NCI-H345 treated with DMSO at 0.1 percent for 48 hours (cell line): Measurements from ENCODE around the gene GPT2.
A peak's percentile ranks its signal among the peaks of the same experiment; 100 is the strongest.

Experiments used
- DNase-seq: peaks from one replicate; lab custom pipeline; 2025; ENCODE audit not compliant: unreplicated experiment; lab: John Stamatoyannopoulos, UW

GPT2 gene

GRCh38 chr16:46883690-46884512 lies at the start of gene GPT2:
GPT2 (plus strand) TSS chr16:46884362; CDS start chr16:46884716, 354 bp downstream.
- DNase-seq, result peak; percentile 56

DNA sequence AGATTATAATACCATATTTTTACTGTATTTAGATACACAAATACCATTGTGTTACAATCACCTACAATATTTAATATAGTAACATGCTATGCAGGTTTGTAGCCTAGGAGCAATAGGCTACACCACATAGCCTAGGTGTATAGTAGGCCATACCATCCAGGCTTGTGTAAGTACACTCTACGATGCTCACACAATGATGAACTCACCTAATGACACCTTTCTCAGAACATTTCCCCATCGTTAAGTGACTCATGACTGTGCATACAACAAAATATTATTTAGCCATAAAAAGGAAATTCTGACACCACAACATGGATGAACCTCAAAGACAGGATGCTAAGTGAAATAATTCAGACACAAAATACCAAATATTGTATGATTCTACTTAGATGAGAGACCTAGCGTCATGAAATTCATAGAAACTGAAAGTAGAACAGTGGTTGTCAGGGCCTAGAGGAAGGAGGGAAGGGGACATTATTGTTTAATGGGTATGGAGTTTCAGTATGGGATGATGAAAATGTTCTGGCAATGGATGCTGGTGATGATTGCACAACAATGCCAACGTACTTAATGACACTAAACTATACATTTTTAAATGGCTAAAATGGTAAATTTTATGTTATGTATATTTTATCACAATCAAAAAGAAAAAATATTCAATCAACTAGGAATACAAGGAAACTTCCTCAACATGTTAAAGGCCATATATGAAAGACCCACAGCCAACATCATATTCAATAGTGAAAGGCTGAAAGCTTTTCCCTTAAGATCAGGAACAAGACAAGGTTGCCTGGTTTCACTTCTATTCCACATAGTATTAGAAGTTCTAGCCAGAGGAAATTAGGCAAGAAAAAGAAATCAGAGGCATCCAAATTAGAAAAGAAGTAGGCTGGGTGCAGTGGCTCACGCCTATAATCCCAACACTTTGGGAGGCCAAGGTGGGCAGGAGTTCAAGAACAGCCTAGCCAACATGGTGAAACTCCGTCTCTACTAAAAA lies 47.3 kb upstream of the GPT2 start:
- no peak for DNase-seq

- peak; percentile 10 for DNase-seq
Measured at GRCh38 chr16:46839986-46840443, 44.1 kb upstream of the GPT2 start.

DNA sequence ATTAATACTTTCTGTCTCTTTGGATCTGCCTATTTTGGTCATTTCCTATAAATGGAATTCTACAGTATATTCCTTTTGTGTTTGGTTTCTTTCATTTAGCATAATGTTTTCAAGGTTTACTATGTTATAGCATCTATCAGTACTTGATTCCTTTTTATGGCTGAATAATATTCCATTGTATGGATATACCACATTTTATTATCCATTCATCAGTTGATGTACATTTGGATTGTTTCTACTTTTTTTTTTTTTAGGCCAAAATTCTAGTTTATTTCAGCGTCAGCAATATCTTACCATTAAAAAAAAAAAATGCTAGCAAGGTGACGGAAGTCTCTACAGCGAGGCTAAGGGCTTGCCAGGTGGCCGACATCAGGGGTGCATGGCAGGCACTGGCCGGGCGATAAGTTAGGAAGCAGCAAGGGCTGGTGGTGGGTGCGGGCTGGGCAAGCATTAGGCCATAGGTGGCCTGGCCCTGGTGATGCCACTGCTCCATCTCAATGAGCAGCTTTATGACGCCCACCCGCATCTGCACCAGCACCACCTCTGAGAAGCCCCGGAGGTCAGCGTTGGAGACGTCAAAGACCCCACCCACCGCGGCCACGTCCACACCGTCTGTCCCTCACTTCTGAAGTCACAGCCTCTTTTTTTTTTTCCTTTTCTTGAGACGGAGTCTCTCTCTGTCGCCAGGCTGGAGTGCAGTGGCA lies 41.8 kb upstream of the GPT2 start:
- DNase-seq, result no peak

GRCh38 chr16:46843898-46844642 lies 40.1 kb upstream of the GPT2 start:
- DNase-seq, result no peak

GRCh38 chr16:46844771-46845170 lies 39.4 kb upstream of the GPT2 start:
- no peak for DNase-seq

- DNase-seq, result no peak
Measured at GRCh38 chr16:46845952-46846351, 38.2 kb upstream of the GPT2 start.

GRCh38 chr16:46848768-46849764 lies 35.1 kb upstream of the GPT2 start:
- DNase-seq, result no peak

GRCh38 chr16:46850619-46851555 lies 33.3 kb upstream of the GPT2 start:
- no peak for DNase-seq

DNA sequence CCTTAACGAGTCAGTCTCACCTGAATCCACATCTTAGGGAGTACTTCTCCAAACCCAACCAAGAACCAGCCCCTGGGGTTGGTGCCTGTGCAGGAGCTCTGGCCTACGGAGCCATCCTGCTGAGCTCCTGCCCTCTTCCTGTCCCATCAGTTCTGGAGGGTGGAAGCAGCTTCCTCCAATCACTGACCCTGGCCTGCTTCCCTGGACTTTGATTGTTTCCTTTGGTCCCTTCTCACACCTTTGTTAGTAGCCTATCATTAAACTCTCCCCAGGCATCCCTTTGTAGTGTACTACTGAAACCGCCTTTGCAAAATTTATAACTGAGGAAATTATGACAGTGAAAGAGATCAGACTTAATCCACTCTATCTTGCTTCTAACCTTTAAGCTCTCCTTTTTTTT lies 32.0 kb upstream of the GPT2 start:
- DNase-seq, result no peak

GRCh38 chr16:46853713-46854443 lies 30.3 kb upstream of the GPT2 start:
- peak; percentile 16 for DNase-seq

GRCh38 chr16:46854846-46855245 lies 29.3 kb upstream of the GPT2 start:
- DNase-seq, result no peak

GRCh38 chr16:46855389-46855788 lies 28.8 kb upstream of the GPT2 start:
- no peak for DNase-seq

- DNase-seq, result no peak
Measured at GRCh38 chr16:46857368-46857945, 26.7 kb upstream of the GPT2 start.

- DNase-seq, result no peak
Measured at GRCh38 chr16:46858151-46858550, 26.0 kb upstream of the GPT2 start.

DNA sequence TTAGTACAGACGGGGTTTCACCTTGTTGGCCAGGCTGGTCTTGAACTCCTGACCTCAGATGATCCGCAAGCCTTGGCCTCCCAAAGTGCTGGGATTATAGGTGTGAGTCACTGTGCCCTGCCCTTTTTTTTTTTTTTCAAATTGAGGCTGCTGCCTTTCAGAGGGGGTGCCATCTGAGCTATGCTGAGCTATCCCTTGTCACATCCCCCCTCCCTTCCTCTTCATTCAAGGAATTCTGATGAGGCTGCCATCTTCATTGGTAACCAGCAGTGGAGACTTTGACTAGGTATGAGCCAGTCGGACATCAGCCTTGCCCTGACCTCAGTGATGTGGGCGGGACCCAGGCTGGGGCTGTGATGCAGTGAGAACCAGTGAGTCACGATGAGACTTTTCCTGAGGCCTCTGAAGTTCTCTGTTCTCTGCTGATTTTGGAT lies 24.4 kb upstream of the GPT2 start:
- no peak for DNase-seq
